Fibroblast of mammary gland (primary cell): ENCODE measurements around the gene PEX11G.

Experiments
- DNase-seq: peaks from one replicate; pipeline ENCODE4 v3.0.0-alpha.2; 2010; ENCODE audit warnings: low read depth
- H3K4me3 ChIP-seq: 2 replicates; pipeline ENCODE4 v1.5.1; 2011; ENCODE audit warnings: low read depth, mild to moderate bottlenecking, low read length, moderate library complexity; ENCODE audit not compliant: control insufficient read depth
- TF ChIP-seq, protein P1 (sequence below): conservative IDR thresholded peaks from 2 replicates; pipeline ENCODE4 v1.5.1; 2011; ENCODE audit warnings: low read depth, low read length, inconsistent platforms; ENCODE audit not compliant: control insufficient read depth, insufficient read depth

The PEX11G gene

DNA sequence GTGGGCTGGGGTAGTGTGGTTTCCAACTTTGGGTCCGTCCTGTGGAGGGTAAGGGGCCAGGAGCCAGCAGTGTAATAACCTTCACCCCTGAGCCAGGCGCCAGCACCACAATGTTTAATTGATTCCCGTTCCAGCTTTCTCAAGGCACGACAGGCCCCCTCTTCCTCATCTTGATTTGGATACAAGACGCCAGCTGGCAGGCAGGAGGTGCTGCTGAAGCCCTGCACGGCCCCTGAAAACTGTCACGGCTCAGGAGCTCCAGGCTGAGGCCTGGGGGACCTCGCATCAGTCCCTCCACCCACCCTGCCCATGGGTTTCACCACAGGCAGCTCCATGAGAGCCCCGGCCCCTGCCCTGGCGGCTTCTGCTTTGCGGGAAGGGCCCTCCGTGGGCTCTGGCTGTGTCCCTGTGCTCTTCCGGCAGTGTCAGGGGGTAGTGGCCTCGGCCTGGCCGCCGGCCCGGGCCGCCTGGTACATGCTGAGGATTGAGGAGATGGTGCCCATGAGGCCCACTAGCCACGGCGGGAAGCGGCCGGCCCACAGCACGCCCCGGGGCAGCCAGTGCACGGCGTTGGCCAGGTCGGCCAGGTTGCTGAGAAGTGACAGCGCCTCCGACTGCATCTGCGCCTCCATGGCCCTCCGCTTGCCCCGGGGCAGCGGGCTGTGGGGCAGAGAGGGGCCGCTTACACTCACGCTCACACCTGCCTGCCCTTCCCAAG, 11.9 kb downstream of the PEX11G start:
- TF ChIP-seq, protein P1, sequence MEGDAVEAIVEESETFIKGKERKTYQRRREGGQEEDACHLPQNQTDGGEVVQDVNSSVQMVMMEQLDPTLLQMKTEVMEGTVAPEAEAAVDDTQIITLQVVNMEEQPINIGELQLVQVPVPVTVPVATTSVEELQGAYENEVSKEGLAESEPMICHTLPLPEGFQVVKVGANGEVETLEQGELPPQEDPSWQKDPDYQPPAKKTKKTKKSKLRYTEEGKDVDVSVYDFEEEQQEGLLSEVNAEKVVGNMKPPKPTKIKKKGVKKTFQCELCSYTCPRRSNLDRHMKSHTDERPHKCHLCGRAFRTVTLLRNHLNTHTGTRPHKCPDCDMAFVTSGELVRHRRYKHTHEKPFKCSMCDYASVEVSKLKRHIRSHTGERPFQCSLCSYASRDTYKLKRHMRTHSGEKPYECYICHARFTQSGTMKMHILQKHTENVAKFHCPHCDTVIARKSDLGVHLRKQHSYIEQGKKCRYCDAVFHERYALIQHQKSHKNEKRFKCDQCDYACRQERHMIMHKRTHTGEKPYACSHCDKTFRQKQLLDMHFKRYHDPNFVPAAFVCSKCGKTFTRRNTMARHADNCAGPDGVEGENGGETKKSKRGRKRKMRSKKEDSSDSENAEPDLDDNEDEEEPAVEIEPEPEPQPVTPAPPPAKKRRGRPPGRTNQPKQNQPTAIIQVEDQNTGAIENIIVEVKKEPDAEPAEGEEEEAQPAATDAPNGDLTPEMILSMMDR, result no peak
- H3K4me3 ChIP-seq, result no peak overlapping the region
- no peak for DNase-seq

DNA sequence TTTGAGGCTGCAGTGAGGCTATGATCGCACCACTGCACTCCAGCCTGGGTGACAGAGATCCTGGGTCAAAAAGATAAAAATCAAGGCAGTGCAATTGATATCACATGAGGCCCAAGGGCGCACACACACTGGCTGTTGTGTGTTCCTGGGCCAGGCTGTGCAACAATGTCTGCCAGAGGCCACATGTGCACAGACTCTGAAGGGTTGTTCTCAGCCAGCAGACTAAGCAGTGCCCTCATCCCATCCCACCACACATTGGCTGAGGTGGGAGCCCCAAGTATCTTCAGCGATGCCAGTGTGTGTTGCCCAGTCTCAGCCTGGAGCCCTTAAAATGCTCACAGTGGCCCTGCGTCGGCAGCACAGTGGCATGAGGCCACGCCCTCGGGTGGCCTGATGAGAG, 12.6 kb downstream of the PEX11G start:
- TF ChIP-seq, protein P1, result no peak
- DNase-seq, result no peak
- H3K4me3 ChIP-seq, result no peak overlapping the region

DNA sequence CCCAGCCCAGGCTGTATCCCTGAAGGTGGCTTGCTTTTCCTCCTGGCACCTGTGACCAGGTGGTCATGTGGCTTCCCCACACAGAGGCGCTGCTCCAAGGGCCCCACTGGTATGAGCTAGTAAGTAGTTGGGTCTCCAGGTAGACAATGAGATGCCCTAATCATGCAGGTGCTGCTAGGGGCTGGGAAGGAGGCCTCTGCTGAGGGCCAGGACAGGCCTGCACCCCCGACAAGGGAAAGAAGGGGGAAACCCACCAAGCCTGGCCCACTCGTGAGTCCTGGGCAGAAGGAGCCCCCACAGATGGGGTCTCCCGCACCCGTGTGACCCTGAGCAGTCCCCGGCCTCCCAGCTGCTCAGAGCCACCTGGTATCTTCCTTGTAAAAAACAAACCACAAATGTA, 13.2 kb downstream of the PEX11G start:
- no peak for DNase-seq
- TF ChIP-seq, protein P1, result no peak
- H3K4me3 ChIP-seq, result no peak overlapping the region

DNA sequence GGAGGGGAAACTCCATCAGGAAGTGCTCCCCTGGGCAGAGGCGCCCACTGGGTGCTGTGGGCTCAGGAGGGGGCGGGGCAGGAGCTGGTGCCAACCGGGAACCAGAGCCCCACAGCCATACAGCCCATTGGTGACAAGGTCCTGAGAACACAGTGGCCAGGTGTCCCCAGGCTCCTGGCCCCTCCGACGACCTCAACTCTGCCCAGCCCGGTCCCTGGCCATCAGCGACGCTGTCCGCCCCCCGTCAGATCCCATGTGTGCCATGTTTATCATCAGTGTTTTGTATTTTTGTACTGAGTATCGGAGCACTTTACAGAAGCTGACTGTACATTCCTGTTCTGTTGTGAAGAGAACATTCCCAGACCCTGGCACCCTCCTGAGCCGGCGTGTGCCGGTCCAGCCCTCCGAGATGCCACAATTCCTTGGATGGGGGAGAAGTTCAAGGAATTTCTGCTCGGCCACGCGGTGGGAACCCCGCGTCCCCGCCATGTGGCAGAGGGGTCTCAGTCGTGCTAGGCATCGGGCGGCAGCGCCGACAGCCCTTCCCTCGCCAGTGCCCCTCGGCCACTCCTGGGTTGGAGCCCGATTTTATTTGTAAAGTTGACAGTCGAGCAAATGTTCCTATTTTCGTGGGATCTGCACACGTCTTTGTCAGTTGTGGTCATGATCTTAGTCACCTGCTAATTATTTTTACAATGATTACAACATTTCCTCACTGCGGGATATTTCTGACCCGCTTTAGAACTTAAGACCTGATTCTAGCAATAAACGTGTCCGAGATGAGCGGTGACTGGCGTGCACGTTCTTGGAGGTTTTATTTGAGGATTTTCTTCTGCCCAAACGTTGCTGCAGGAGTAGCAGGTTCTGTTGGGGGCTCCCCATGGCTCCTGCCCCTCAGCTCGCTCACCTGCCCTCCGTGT, 16.9 kb downstream of the PEX11G start:
- DNase-seq, result no peak
- H3K4me3 ChIP-seq, result no peak overlapping the region
- TF ChIP-seq, protein P1, result no peak

DNA sequence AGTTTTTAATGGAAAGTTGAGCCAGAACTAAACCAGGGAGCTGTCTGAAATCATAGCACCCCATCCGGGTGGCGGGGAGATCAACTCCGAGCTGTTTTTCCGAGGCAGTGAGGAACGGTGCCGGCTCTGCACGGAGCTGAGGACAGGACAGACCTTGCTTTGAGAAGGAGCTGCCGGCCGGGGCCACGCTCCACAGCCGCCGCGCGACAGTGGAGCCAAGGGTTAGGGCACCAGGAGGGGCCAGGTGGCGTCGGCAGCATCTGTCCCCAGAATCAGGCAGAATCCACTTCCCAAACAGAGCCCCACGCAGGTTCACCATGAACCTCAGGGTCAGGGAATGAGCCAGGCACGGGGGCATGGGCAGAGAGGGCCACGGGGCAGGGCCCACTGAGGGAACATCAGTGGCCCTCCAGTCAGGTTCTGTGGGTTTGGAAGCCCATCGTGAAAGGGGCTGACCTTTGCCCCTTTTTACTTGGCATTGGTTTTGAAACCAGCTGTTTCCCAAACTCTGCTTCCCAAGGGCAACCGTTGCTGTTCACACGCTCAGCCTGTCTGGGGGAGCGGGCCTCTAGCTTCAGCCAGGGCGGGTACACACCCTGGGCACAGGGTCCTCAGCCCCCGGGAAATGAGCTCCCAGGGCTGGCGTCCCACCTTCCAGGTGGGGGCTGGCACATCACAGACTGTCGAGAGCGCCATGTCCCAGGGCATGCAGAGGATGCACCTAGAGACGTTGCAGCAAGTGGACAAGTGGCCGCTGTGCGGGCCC, 18.1 kb downstream of the PEX11G start:
- no peak overlapping the region for H3K4me3 ChIP-seq
- TF ChIP-seq, protein P1, result no peak
- no peak for DNase-seq

DNA sequence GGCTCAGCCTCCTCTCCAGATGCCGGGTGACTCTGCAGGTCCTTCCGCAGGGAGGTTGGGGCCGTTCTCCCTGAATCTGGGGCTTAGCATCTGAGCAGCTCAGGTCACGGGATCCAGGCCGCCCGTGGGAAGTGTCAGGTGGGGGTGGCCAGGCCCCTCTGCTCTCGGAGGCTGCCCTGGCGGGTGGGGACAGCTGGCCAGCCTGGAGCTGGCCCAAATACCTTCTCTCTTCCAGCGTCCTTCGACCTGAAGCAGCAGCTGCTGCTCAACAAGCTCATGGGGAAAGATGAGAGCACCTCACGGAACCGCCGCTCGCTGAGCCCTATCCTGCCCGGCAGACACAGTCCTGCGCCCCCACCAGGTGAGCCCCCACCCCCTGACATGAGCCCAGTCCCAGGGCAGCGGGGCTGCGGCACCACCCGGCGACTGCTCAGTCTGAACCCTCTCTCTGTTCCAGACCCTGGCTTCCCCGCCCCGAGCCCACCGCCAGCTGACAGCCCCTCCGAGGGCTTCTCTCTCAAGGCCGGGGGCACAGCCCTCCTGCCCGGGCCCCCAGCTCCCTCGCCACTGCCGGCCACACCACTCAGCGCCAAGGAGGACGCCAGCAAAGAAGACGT, 19.1 kb downstream of the PEX11G start:
- no peak for DNase-seq
- TF ChIP-seq, protein P1, result no peak
- no peak overlapping the region for H3K4me3 ChIP-seq
